ENCODE measurements around the gene SECTM1.

SECTM1 gene

DNA sequence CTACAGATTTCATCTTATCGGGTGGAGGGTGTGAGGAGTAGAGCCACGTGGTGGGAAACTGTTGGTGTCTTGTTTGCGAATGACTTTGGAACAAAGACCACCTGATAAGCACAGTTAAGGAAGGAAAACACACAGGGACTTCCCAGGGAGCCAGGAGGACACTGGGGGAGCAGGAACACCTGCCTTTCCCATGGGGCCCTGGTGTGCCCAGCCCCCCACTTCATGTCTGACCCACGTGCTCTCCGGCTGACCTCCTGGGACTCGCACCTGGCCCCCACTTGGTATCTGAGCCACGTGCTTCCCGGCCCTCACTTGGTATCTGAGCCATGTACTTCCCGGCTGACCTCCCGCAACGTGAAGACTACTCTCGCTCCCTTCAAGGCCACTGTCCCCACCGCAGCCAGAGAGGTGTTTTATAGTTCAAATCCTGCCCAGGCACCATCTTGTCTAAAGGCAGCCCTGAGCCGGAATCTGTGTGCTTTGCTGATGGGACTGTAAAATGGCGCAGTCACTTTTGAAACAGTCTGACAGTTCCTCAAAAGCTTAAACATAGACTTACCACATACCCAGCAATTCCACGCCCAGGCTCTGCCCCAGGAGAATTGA lies 54.7 kb downstream of the SECTM1 start:
- Mint-ChIP-seq H3K36me3 (no peaks in the 10 kb centered on the region), H3K4me1 (peaks cover 13% of the 10 kb centered on the region), H3K27me3 (peaks cover 12% of the 10 kb centered on the region), H3K27ac (no peak overlapping the region), H3K9me3 (no peaks in the 10 kb centered on the region), H3K4me3 (no peak overlapping the region)
- ATAC-seq, result no peak

DNA sequence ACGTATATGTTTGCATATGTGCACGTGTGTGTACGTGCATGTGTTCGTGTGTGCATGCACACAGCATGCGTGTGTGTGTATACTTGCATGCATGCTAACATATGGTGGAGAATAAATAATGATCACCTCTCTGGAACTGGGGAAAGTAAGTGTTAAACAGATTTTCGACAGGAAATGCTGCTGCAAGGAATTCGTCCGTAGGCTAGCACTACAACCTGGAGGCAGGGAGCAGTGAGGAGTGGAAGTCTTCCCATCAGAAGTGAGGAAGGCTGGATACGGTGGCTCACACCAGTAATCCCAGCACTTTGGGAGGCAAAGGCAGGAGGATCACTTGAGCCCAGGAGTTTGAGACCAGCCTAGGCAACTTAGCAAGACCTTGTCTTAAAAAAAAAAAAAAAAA lies 55.3 kb downstream of the SECTM1 start:
- Mint-ChIP-seq H3K4me1 (peaks cover 9% of the 10 kb centered on the region), H3K36me3 (no peaks in the 10 kb centered on the region), H3K27ac (no peak overlapping the region), H3K9me3 (no peaks in the 10 kb centered on the region), H3K4me3 (no peak overlapping the region), H3K27me3 (peaks cover 12% of the 10 kb centered on the region)
- ATAC-seq, result no peak

GRCh38 chr17:82277851-82278250 lies 55.7 kb downstream of the SECTM1 start:
- H3K4me1 Mint-ChIP-seq, result peaks cover 7% of the 10 kb centered on the region
- peaks cover 12% of the 10 kb centered on the region for H3K27me3 Mint-ChIP-seq
- no peak overlapping the region for H3K4me3 Mint-ChIP-seq
- no peak overlapping the region for H3K27ac Mint-ChIP-seq
- H3K9me3 Mint-ChIP-seq, result no peaks in the 10 kb centered on the region
- H3K36me3 Mint-ChIP-seq, result no peaks in the 10 kb centered on the region
- ATAC-seq, result no peak

- Mint-ChIP-seq H3K4me1 (peaks cover 15% of the 10 kb centered on the region), H3K27ac (no peak overlapping the region), H3K36me3 (peaks cover 6% of the 10 kb centered on the region), H3K27me3 (peaks cover 12% of the 10 kb centered on the region), H3K4me3 (no peak overlapping the region), H3K9me3 (no peaks in the 10 kb centered on the region)
- no peak for ATAC-seq
Observed at GRCh38 chr17:82276938-82277337, 56.6 kb downstream of the SECTM1 start.

DNA sequence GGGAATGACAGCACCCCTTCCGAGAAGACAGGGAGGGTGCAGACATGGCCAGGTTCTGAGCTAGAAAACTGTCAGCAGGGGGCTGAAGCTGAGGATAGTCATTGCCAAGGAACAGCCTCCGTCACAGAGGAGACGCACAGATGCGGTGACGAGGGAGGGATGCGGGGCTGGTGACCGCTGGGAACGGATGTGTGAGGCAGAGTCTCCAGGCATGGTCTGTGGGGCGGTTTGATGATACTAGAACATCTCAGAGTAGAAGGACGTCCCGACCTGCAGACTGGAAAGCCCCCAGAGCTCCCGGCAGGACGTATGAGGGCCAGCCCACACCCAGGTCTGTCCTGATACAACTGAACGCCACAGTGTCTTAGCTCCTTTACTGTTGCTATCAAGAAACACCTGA lies 58.2 kb downstream of the SECTM1 start:
- peaks cover 12% of the 10 kb centered on the region for H3K27me3 Mint-ChIP-seq
- H3K36me3 Mint-ChIP-seq, result peaks cover 11% of the 10 kb centered on the region
- no peak for ATAC-seq
- no peak overlapping the region for H3K4me3 Mint-ChIP-seq
- H3K9me3 Mint-ChIP-seq, result no peaks in the 10 kb centered on the region
- H3K4me1 Mint-ChIP-seq, result peaks cover 31% of the 10 kb centered on the region
- no peak overlapping the region for H3K27ac Mint-ChIP-seq

- H3K27me3 Mint-ChIP-seq, result peaks cover 12% of the 10 kb centered on the region
- peak overlapping the region; percentile 88 for H3K4me3 Mint-ChIP-seq
- peak overlapping the region; percentile 97 for H3K27ac Mint-ChIP-seq
- peaks cover 21% of the 10 kb centered on the region for H3K36me3 Mint-ChIP-seq
- no peak for ATAC-seq
- H3K4me1 Mint-ChIP-seq, result peaks cover 41% of the 10 kb centered on the region
- no peaks in the 10 kb centered on the region for H3K9me3 Mint-ChIP-seq
Observed at GRCh38 chr17:82274134-82275020, 59.2 kb downstream of the SECTM1 start.

DNA sequence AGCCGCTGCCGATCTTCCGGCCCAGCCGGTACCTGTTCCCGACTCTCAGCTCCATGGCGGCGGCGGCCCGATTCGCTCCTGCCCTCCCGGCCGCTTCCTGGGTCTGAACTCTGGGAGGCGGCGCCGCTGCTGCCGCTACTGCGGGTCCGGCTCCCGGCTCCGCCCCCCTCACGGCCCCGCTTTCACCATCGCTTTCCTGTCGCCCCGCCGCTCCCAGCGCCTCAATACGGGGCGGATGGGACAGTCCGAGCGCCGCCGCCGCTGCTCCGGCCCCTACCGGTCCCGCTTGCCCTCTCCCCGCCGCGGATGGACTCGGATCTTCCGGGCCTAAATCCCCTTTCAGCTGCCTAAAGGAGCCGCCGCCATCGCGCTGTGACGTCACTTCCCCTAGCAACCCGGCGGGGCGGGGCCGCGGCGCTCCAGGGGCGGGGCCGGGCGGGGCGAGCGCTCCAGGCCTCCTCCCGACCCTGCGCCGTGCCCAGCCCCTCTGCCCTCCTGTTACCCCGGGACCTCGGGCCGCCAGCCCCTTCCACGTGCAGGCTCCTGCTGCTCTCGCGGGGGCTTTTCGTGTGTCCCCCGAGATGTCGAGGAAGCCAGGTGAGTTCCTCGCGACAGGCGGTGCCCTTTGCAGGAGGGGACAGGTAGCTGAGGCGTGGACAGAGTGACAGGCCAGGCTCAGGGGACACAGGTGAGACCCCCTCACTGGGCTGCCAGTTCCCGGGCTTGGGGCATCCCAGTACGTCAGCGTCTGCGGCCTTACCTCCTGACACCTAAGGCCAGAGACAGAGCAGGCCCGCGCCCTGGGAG lies 60.0 kb downstream of the SECTM1 start, which contains the start of gene CSNK1D:
CSNK1D (minus strand) TSS at position 374 of the 807 bp plus-strand sequence; CDS start at position 55, 319 bp downstream.
- peaks cover 21% of the 10 kb centered on the region for H3K36me3 Mint-ChIP-seq
- no peaks in the 10 kb centered on the region for H3K9me3 Mint-ChIP-seq
- H3K4me3 Mint-ChIP-seq, result peak within 1 kb of the TSS; percentile 88
- peak within 1 kb of the TSS; percentile 97 for H3K27ac Mint-ChIP-seq
- peaks cover 4% of the 10 kb centered on the region for H3K27me3 Mint-ChIP-seq
- peak; percentile 93 for ATAC-seq
- peaks cover 42% of the 10 kb centered on the region for H3K4me1 Mint-ChIP-seq

DNA sequence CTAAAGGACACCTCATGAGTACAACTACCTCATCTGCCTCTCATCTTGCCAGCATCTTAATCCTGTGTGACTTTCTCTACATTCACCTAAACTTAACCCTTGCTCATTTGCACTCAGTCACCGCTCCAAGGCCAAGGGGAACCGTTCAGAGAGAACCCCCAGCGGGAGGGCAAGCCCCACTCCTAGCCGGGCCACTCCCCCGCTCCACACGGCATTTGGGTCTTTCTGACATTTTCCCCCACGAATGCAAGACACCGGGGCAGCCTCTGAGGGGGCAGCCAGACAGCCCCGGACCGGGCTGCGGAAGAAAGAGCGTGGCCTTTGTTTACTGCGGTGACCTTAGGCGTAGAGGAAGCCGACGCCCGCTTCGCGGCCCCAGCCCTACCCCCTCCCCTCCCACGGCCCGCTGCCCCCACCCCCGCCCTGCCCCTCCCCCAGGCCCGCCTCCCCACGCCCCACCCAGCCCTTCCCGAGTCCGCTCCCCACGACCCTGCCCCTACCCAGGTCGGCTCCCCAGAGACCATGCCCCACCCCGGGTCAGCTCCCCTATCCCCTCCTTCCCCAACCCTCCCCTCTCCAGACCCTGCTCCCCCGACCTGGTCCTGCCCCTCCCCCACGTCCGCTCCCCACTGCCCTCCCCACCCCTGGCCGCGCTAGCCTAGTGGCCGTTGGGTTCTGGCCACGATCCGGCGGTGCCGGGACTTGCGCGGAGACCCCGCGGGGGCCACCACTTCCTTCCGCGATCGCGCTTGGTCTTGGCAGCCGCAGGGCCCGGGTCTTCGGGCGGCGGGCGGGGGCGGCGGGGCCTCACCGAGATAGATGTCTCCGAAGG lies 60.9 kb downstream of the SECTM1 start:
- peak; percentile 66 for ATAC-seq
- H3K4me1 Mint-ChIP-seq, result peaks cover 50% of the 10 kb centered on the region
- peak overlapping the region; percentile 88 for H3K4me3 Mint-ChIP-seq
- H3K36me3 Mint-ChIP-seq, result peaks cover 21% of the 10 kb centered on the region
- no peaks in the 10 kb centered on the region for H3K27me3 Mint-ChIP-seq
- peak overlapping the region; percentile 97 for H3K27ac Mint-ChIP-seq
- H3K9me3 Mint-ChIP-seq, result no peaks in the 10 kb centered on the region

DNA sequence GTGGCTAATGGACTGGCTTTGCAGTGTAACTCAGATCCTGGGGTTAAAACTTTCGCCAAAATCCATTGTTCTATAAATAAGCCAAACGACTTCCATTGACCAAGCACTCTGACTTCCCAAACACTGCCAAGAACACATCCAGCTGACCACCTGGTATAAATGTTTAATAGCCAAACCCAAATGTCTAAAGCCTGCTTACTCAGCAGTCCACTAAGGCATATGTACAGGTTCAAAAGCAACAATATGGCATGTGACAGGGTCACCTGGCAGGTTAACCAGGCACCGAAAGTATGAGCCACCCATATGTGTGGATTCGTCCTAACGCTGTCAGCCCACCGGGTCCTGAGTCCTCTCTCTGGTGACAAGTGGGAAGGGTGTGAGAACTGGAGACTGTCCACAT lies 62.2 kb downstream of the SECTM1 start:
- Mint-ChIP-seq H3K36me3 (peaks cover 24% of the 10 kb centered on the region), H3K9me3 (no peaks in the 10 kb centered on the region), H3K27me3 (no peaks in the 10 kb centered on the region), H3K4me1 (peaks cover 63% of the 10 kb centered on the region), H3K4me3 (peak overlapping the region; percentile 7), H3K27ac (no peak overlapping the region)
- no peak for ATAC-seq

Data from stimulated activated memory B cell treated with anti-CD40 and anti-IgM and Interleukin-4, amounts not matched to agents 10 μg/mL and 1 μg/mL and 100 μg/mL, for 72 hours (primary cell).